Calu3 (cell line): ENCODE measurements around the gene ST14. TPM values are rescaled to one million over a fixed set of nuclear protein-coding genes. Genes with fewer than 3 reads are reported as not detected.
A peak's percentile ranks its signal among the peaks of the same experiment; 100 is the strongest.

Source experiments
- BruUV-seq: library from RNA; stranded (reverse); fragments of 400-500 nt; replicated peaks from 2 replicates; lab custom pipeline; 2021; lab: Mats Ljungman, UMichigan
- CTCF ChIA-PET: fragments of 300-600 bp; sonication (Branson Sonifier 250); formaldehyde crosslinking; loops from one replicate; lab custom pipeline; 2022; ENCODE audit warnings: antibody characterized with exemption; lab: Charles Lee
- DNase-seq: peaks from one replicate; pipeline ENCODE4 v3.0.0; 2022
- H3K27ac Mint-ChIP-seq: one replicate; pipeline ENCODE4 v1.8.0; 2022; ENCODE audit warnings: mixed read lengths; ENCODE audit not compliant: unreplicated experiment
- H3K27me3 Mint-ChIP-seq: one replicate; pipeline ENCODE4 v1.8.0; 2022; ENCODE audit warnings: mixed read lengths; ENCODE audit not compliant: unreplicated experiment
- H3K36me3 Mint-ChIP-seq: one replicate; pipeline ENCODE4 v1.8.0; 2022; ENCODE audit warnings: mild to moderate bottlenecking, moderate library complexity, mixed read lengths; ENCODE audit not compliant: insufficient read depth, unreplicated experiment
- H3K4me1 Mint-ChIP-seq: one replicate; pipeline ENCODE4 v1.8.0; 2022; ENCODE audit warnings: mild to moderate bottlenecking, low read depth, mixed read lengths; ENCODE audit not compliant: unreplicated experiment
- H3K4me3 Mint-ChIP-seq: one replicate; pipeline ENCODE4 v1.8.0; 2022; ENCODE audit warnings: mild to moderate bottlenecking, low read depth, moderate library complexity, mixed read lengths; ENCODE audit not compliant: unreplicated experiment
- H3K9me3 Mint-ChIP-seq: one replicate; pipeline ENCODE4 v1.8.0; 2022; ENCODE audit warnings: low read depth, mixed read lengths; ENCODE audit not compliant: unreplicated experiment
- intact Hi-C: fragments of 100-400 bp; cut with micrococcal nuclease; formaldehyde crosslinking; loops from one replicate; pipeline ENCODE4 v1.10.0; 2022; ENCODE audit not compliant: unreplicated experiment
- total RNA-seq: library from RNA; stranded (reverse); gene quantifications from 2 replicates; pipeline ENCODE4 v1.2.3, GENCODE V29; 2022
- TF ChIP-seq, protein P1 (sequence below): fragments of 200-600 bp; IDR thresholded peaks from one replicate; pipeline ENCODE4 v1.8.0; 2022; ENCODE audit warnings: antibody characterized with exemption; ENCODE audit not compliant: unreplicated experiment

Gene ST14
- total RNA-seq, 1 experiment from 2014 or later: 153 TPM

DNA sequence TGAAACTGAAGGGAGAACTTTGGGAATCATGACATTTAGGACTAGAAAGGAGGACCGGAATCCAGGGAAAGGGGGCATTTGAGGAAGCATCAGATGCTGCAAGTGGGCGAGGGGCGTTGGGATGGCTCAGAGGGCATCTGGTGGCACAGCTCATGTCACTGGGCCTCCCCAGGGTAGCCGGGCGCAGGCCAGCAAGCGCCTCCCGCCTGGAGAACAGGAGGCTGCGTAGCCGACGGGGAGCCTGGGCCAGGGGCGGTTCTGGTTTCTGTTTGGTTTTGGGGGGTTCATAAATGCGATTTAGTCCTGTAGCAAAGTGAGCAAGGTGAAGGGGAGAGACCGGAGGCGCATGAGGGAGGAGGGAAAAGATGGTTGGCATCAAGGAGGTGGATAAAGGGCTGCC is 443 bp upstream of the ST14 start:
- Mint-ChIP-seq H3K4me1 (peaks cover 54% of the 10 kb centered on the region), H3K4me3 (peak overlapping the region; percentile 82), H3K9me3 (no peaks in the 10 kb centered on the region), H3K27ac (peak overlapping the region; percentile 83), H3K27me3 (no peaks in the 10 kb centered on the region), H3K36me3 (peaks cover 57% of the 10 kb centered on the region)
- CTCF ChIA-PET: no interaction called here
- intact Hi-C loops: no loop called here
- no TSS peak for BruUV-seq
- TF ChIP-seq, protein P1, sequence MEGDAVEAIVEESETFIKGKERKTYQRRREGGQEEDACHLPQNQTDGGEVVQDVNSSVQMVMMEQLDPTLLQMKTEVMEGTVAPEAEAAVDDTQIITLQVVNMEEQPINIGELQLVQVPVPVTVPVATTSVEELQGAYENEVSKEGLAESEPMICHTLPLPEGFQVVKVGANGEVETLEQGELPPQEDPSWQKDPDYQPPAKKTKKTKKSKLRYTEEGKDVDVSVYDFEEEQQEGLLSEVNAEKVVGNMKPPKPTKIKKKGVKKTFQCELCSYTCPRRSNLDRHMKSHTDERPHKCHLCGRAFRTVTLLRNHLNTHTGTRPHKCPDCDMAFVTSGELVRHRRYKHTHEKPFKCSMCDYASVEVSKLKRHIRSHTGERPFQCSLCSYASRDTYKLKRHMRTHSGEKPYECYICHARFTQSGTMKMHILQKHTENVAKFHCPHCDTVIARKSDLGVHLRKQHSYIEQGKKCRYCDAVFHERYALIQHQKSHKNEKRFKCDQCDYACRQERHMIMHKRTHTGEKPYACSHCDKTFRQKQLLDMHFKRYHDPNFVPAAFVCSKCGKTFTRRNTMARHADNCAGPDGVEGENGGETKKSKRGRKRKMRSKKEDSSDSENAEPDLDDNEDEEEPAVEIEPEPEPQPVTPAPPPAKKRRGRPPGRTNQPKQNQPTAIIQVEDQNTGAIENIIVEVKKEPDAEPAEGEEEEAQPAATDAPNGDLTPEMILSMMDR: no peak
- no peak for DNase-seq

DNA sequence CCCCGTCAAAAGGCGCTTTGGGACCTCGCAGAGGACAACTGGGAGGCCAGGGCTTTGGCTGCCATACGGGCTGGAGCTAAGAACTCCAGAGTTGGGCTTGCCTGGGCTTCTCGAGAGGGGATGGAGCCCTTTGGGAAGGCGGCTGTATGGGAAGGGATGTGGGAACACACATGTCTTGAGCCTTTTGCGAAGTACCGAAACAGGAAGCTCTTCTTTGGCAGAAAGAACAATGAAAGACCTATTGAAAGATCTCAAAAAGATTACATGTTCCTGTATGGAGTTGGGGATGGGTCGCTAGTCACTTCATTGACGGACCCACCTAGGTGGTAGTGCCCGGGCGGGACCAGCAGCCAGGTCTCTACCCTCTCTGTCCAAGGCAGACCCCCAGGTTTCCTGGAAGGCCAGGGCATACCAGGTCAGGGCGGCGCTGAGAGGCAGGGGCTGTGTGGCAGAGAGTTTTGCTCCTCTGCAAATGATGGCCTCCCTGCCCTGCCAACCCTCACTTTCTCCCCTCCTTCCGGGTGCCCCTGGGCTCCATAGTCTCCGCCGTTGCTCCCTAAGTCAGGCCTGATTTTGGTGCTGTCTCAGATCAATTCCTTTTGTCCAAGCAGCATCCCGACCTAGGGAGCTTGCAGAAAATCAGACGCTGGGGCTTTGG is 1.0 kb downstream of the ST14 start:
- CTCF ChIA-PET: interaction anchor here (0.9 to 2.5 kb wide), 2 partner anchors 10 to 15 kb away, joined by 3 to 14 read pairs; no protein-coding TSS in a partner anchor
- intact Hi-C loops: no loop called here
- Mint-ChIP-seq H3K27me3 (no peaks in the 10 kb centered on the region), H3K36me3 (peaks cover 57% of the 10 kb centered on the region), H3K27ac (peak overlapping the region; percentile 47), H3K4me1 (peaks cover 54% of the 10 kb centered on the region), H3K4me3 (peak overlapping the region; percentile 82), H3K9me3 (no peaks in the 10 kb centered on the region)
- TF ChIP-seq, protein P1: no peak
- BruUV-seq: no TSS peak
- DNase-seq: no peak

DNA sequence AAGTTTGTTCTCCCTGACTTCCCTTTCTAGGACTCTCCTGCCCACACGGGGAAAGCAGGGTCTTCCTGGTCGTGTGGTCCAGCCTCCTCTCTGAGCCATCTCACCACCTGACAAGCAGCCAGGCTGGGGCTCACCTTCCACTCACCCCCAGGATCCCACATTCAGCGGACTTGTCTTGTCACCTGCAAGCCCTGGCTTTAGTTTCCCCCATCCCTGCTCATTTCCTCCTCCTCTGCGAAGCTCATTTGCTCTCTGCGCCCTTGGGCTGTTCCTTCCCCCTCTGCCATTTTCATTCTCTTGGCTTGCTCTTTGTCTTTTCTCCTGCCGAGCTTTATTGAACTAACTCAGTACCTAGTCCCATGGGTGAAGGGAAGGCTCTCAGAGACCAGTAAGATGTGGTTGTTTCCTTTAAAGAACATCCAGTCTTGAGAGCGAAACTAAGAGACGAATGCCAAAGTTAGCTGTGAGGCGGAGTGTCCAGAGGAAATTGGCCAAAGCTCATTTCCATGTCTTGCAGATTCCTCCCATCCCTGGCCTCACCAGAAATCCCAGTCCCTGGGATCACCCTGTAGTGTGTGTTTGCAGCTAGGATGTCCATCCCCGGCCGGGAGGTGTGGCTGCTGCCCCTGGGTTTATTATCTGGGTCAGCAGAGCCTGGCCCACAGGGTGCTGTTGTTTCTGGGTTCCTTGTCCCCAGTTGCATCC is 2.0 kb downstream of the ST14 start:
- H3K4me3 Mint-ChIP-seq: peak overlapping the region; percentile 82
- no peaks in the 10 kb centered on the region for H3K27me3 Mint-ChIP-seq
- no peaks in the 10 kb centered on the region for H3K9me3 Mint-ChIP-seq
- no peak for DNase-seq
- H3K27ac Mint-ChIP-seq: peak overlapping the region; percentile 38
- H3K4me1 Mint-ChIP-seq: peaks cover 55% of the 10 kb centered on the region
- TF ChIP-seq, protein P1: no peak
- peaks cover 62% of the 10 kb centered on the region for H3K36me3 Mint-ChIP-seq
- CTCF ChIA-PET: interaction anchor here (2.5 kb wide), 1 partner anchor 16 kb away, joined by 14 read pairs; no protein-coding TSS in a partner anchor
- intact Hi-C loops: loop anchor here (2.0 kb wide), 1 partner anchor 19 kb away; no protein-coding TSS in a partner anchor
- BruUV-seq: TSS peak; percentile 11

DNA sequence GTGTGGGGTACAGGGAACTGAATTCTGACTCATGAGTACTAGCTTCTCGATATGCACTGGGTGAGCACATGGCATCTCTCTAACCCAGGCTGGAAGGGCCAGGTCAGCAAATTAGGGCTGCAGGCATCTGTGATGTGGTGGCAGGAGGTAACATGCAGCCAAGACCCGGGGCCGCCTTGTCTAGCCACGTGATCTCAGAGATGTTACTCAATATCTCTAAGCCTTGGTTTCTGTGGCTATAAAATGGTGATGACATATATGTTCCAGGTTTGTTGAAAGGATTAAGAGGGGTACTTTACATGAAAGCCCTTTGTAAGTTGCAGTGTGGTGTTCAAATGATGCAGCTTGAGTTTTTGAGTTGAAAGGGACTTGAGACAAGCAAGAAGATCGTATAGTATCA is 3.2 kb downstream of the ST14 start:
- BruUV-seq: no TSS peak

More for the DNA sequence above, 3.2 kb downstream of the ST14 start:
- TF ChIP-seq, protein P1: no peak
- CTCF ChIA-PET: no interaction called here
- H3K27me3 Mint-ChIP-seq: no peaks in the 10 kb centered on the region
- H3K9me3 Mint-ChIP-seq: no peaks in the 10 kb centered on the region
- no peak for DNase-seq
- intact Hi-C loops: loop anchor here (2.0 kb wide), 1 partner anchor 18 kb away; no protein-coding TSS in a partner anchor
- H3K27ac Mint-ChIP-seq: no peak overlapping the region
- H3K36me3 Mint-ChIP-seq: peaks cover 67% of the 10 kb centered on the region
- peaks cover 61% of the 10 kb centered on the region for H3K4me1 Mint-ChIP-seq
- peak overlapping the region; percentile 82 for H3K4me3 Mint-ChIP-seq
